Measurements from ENCODE around the gene PHYHD1. TPM values are rescaled to one million over a fixed set of nuclear protein-coding genes. Genes with fewer than 3 reads are reported as not detected.

The PHYHD1 gene
- total and polyA plus RNA-seq, 3 donors from 2014 or later = 10.9 to 18.5 (median 15.1) TPM

DNA sequence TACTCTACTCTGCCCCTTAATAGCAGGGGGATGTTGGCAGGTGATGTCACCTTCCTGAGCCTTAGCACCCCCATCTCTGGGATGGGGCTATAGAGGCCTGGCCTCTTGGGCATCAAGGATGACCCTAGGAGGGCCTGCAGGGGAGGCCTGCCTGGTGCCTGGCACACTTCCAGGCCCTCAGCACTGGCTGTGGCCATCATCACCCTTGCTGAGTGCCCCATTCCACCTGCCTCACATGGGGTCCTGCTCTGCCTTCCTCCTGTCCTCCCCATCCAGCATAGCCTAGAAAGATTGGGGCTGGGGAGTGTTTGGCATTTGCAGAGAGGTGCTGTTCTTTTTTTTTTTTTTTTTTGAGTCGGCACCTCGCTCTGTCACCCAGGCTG is 17.7 kb upstream of the PHYHD1 start:
- no peaks in the 10 kb centered on the region for H3K9me3 ChIP-seq
- H3K4me3 ChIP-seq = no peak overlapping the region
- peaks cover 25% of the 10 kb centered on the region for H3K4me1 ChIP-seq
- 88 to 92% methylated on average over 2 of the region's 2 CpGs for WGBS, 2 donors
- no peaks in the 10 kb centered on the region for H3K27me3 ChIP-seq
- H3K27ac ChIP-seq = no peak overlapping the region
- no peaks in the 10 kb centered on the region for H3K36me3 ChIP-seq (ENCODE audit: low read depth, missing control alignments)
- TF ChIP-seq POLR2A (IDR thresholded peaks at IDR 0.05) (no peak), CTCF (IDR thresholded peaks at IDR 0.05) (no peak)
- no peak for DNase-seq
- intact Hi-C loops (cut with DNase I; ENCODE audit: low total_unique reads) = no loop called here

DNA sequence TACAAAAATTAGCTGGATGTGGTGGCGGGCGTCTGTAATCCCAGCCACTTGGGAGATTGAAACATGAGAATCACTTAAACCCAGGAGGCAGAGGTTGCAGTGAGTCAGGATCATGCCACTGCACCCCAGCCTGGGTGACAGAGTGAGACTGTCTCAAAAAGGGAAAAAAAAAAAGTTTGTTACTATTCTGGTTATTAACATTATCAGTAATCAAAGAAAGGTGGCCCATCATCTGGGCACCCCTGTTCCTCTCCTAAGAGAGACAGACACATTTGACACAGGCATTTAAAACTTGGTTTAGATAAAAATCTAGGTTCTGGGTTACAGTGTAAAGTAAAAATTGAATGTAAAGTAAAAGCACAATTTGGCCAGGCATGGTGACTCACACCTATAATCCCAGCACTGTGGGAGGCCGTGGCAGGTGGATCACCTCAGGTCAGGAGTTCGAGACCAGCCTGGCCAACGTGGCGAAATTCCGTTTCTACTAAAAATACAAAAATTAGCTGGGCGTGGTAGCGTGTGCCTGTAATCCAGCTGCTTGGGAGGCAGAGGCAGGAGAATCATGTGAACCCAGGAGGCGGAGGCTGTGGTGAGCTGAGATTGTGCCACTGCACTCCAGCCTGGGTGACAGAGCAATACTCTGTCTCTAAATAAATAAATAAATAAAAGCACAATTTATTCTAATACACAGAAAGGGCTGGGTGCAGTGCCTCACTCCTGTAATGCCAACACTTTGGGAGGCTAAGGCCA is 16.7 kb upstream of the PHYHD1 start:
- H3K9me3 ChIP-seq = no peaks in the 10 kb centered on the region
- TF ChIP-seq CTCF (IDR thresholded peaks at IDR 0.05) = no peak
- no peak for TF ChIP-seq POLR2A (IDR thresholded peaks at IDR 0.05)
- DNase-seq = no peak
- intact Hi-C loops (cut with DNase I; ENCODE audit: low total_unique reads) = no loop called here
- no peaks in the 10 kb centered on the region for H3K27me3 ChIP-seq
- H3K27ac ChIP-seq = no peak overlapping the region
- no peak overlapping the region for H3K4me3 ChIP-seq
- no peaks in the 10 kb centered on the region for H3K36me3 ChIP-seq (ENCODE audit: low read depth, missing control alignments)
- WGBS, 2 donors = 84 to 95% methylated on average over 10 of the region's 10 CpGs
- H3K4me1 ChIP-seq = peaks cover 27% of the 10 kb centered on the region

GRCh38 chr9:128905964-128906363 is 14.8 kb upstream of the PHYHD1 start:
- H3K4me1 ChIP-seq = peaks cover 39% of the 10 kb centered on the region

GRCh38 chr9:128906741-128907140 is 14.0 kb upstream of the PHYHD1 start:
- Histone ChIP-seq H3K9me3 (no peaks in the 10 kb centered on the region), H3K36me3 (ENCODE audit: low read depth, missing control alignments) (no peaks in the 10 kb centered on the region), H3K27ac (no peak overlapping the region), H3K4me3 (no peak overlapping the region), H3K27me3 (no peaks in the 10 kb centered on the region), H3K4me1 (peaks cover 47% of the 10 kb centered on the region)
- TF ChIP-seq POLR2A (IDR thresholded peaks at IDR 0.05) (no peak), CTCF (IDR thresholded peaks at IDR 0.05) (no peak)
- DNase-seq = no peak
- intact Hi-C loops (cut with DNase I; ENCODE audit: low total_unique reads) = no loop called here
- WGBS, 2 donors = 48 to 55% methylated on average over 2 of the region's 2 CpGs

More at GRCh38 chr9:128905964-128906363, 14.8 kb upstream of the PHYHD1 start:
- H3K36me3 ChIP-seq (ENCODE audit: low read depth, missing control alignments) = no peaks in the 10 kb centered on the region
- intact Hi-C loops (cut with DNase I; ENCODE audit: low total_unique reads) = no loop called here
- H3K27me3 ChIP-seq = no peaks in the 10 kb centered on the region
- WGBS, 2 donors = 82 to 93% methylated on average over 7 of the region's 7 CpGs
- H3K9me3 ChIP-seq = no peaks in the 10 kb centered on the region
- H3K27ac ChIP-seq = no peak overlapping the region
- no peak overlapping the region for H3K4me3 ChIP-seq
- DNase-seq = no peak
- TF ChIP-seq POLR2A (IDR thresholded peaks at IDR 0.05) (no peak), CTCF (IDR thresholded peaks at IDR 0.05) (no peak)

- WGBS, 2 donors = 98% methylated on average over 12 to 24 of the region's 24 CpGs
- H3K4me1 ChIP-seq = peaks cover 63% of the 10 kb centered on the region
- H3K9me3 ChIP-seq = no peaks in the 10 kb centered on the region
- H3K27me3 ChIP-seq = no peaks in the 10 kb centered on the region
- H3K36me3 ChIP-seq (ENCODE audit: low read depth, missing control alignments) = no peaks in the 10 kb centered on the region
- TF ChIP-seq CTCF (IDR thresholded peaks at IDR 0.05) (no peak), POLR2A (IDR thresholded peaks at IDR 0.05) (no peak)
- no peak overlapping the region for H3K4me3 ChIP-seq
- H3K27ac ChIP-seq = no peak overlapping the region
- DNase-seq = no peak
- intact Hi-C loops (cut with DNase I; ENCODE audit: low total_unique reads) = no loop called here
Measured at GRCh38 chr9:128908372-128908771, 12.4 kb upstream of the PHYHD1 start.
